Liver (tissue), 3 donors: ENCODE results near the gene EPHB6.

Source experiments
- ATF3 ChIP-seq: IDR thresholded peaks from 2 replicates; pipeline ENCODE4 v1.6.1; 2016; ENCODE audit warnings: antibody characterized with exemption
- CTCF ChIP-seq: fragments of 150-350 bp; IDR thresholded peaks from 2 replicates; pipeline ENCODE4 v1.5.1; 2017; ENCODE audit warnings: improper control_type of control experiment, low read depth, low read length; ENCODE audit not compliant: missing input control
- GABPA ChIP-seq, 2 donors: IDR thresholded peaks in 1 of 2; conservative IDR thresholded peaks in 1 of 2; 2 replicates each; pipeline ENCODE4 v1.6.1; 2016; ENCODE audit warnings: antibody characterized with exemption in 2 of 2, mild to moderate bottlenecking in 1 of 2, moderate library complexity in 1 of 2
- HNF4G ChIP-seq: IDR thresholded peaks from 2 replicates; pipeline ENCODE4 v1.6.1; 2016; ENCODE audit warnings: antibody characterized with exemption
- JUND ChIP-seq, 2 donors: IDR thresholded peaks; 2 replicates each; pipeline ENCODE4 v1.6.1; 2016; ENCODE audit warnings: antibody characterized with exemption in 2 of 2
- RAD21 ChIP-seq, 2 donors: IDR thresholded peaks; 2 replicates each; pipeline ENCODE4 v1.6.1; 2016; ENCODE audit warnings: antibody characterized with exemption in 2 of 2, mild to moderate bottlenecking in 2 of 2
- REST ChIP-seq: IDR thresholded peaks from 2 replicates; pipeline ENCODE4 v1.6.1; 2016; ENCODE audit warnings: antibody characterized with exemption, mild to moderate bottlenecking
- TAF1 ChIP-seq: conservative IDR thresholded peaks from 2 replicates; pipeline ENCODE4 v1.6.1; 2016; ENCODE audit warnings: antibody characterized with exemption, mild to moderate bottlenecking
- donor health status: healthy.
- donor health status: healthy.

GRCh38 chr7:142910481-142910880 is 55.6 kb downstream of the EPHB6 start:
- TF ChIP-seq RAD21 (IDR thresholded peaks at IDR 0.05) (no peak), CTCF (no peak), REST (no peak), JUND (IDR thresholded peaks at IDR 0.05) (no peak), HNF4G (no peak), ATF3 (no peak), TAF1 (no peak), GABPA (IDR thresholded peaks at IDR 0.05 in 1 of 2, conservative IDR thresholded peaks at IDR 0.05 in 1 of 2) (no peak)
